ENCODE data around the gene TNFSF13B.
"Not testable (repeated sequence)": the region's sequence is repeated elsewhere in the genome, so short reads cannot be mapped to it uniquely, and the experiment has no call there.

TNFSF13B gene, protein sequence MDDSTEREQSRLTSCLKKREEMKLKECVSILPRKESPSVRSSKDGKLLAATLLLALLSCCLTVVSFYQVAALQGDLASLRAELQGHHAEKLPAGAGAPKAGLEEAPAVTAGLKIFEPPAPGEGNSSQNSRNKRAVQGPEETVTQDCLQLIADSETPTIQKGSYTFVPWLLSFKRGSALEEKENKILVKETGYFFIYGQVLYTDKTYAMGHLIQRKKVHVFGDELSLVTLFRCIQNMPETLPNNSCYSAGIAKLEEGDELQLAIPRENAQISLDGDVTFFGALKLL

DNA sequence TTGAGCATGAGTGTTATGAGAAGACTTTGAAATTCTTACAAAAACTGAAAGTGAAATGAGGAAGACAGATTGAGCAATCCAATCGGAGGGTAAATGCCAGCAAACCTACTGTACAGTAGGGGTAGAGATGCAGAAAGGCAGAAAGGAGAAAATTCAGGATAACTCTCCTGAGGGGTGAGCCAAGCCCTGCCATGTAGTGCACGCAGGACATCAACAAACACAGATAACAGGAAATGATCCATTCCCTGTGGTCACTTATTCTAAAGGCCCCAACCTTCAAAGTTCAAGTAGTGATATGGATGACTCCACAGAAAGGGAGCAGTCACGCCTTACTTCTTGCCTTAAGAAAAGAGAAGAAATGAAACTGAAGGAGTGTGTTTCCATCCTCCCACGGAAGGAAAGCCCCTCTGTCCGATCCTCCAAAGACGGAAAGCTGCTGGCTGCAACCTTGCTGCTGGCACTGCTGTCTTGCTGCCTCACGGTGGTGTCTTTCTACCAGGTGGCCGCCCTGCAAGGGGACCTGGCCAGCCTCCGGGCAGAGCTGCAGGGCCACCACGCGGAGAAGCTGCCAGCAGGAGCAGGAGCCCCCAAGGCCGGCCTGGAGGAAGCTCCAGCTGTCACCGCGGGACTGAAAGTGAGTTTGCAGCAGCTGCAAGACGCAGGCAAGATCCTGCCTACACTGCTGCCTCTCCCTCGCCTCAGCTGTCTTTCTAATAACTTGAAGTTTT, at the start of gene TNFSF13B:
Gene TNFSF13B (plus strand): TSS at position 118 of the 728 bp plus-strand sequence. CDS start 178 bp downstream, at position 296.
- peak; percentile 26 for DNase-seq

DNA sequence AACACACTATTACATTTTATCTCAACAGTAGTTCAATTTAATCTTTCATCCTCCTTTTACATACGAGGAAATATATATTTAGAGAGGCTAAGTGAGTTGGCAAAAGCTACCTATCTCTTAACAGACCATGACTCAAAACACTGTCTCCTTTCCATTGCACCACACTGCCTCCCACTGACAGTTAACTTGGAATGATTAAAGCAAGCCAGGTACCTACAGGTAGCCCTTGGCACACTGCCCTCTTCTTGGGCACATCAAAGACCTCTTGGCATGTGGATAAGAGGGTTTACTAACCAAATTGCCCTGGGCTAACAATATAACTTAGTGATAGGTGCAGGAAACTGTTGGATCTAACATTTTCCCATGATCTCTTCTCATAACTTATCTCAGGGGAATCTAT, 49.5 kb upstream of the TNFSF13B start:
- DNase-seq: no peak

DNA sequence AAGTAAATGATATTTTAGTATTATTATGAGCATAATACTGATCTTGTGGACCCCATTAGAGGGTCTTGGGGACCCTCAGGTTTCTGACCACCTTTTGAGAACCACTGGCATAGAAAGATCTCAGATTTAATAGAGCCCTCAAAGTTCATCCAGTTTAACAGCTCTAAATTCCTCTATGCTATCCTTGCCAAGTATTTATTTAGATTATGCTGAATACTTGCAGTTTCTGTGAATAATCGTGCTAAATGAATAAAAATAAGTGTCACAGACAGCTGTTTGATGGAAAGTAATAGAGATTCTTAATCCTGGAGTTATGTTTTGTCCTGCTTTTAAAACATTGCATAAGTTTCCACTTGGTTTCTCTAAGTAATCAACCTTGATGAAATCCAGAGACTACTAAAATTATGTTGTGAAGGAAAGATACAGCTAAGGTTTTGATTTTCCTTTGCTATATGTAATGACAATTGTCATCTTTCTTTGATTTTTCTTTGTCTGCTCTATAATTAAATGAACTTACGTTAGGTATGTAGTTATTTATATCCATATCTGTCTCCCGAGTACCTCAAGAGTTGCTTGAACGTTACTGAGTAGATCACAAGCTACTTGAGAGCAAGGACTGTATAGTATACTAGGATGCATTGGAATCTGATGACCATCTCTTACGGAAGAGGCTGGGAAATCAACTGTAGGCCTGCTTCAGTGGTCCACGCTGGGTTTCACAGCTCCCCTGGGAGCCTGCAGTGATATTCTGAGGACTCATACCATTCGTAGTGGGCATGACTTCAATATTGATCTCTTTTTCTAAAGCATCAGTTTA, 45.6 kb upstream of the TNFSF13B start:
- no peak for DNase-seq

DNA sequence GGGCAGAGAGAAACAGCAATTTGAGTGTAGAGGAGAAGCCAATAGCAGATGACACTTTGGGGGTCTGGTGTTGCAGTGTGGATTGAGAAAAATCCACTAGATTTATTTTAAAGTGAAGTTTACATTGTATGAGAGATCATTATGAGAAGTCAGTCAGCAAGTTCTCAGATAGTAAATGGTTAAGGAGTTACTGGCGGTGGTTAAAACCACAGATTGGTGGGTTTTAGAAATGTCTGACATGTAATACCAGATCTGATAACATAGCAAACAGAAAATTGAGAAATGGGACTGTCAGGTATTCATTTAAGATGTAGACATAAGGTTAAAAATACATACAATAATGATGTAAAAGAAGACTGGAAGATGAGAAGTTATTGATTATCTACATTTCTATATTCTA, 44.1 kb upstream of the TNFSF13B start:
- DNase-seq: no peak

DNA sequence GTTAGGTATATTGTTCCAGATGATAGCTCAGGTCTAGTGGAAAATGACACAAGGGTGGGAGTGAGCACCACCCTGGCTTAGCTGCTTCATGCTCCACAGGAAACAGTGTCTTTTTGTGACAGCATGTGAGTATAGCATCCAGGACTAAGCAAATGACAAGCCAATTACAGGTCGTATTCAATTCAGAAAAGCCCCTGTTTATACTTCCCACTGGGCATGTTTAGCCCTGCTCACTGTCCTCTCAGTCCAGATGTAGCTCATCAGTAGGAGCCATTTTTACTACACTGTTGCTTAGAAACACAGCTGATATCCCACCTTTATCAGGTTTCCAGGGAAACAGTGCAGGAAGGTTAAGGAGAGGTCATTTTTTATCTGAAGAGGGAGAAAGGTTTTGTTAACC, 43.3 kb upstream of the TNFSF13B start:
- DNase-seq: no peak

DNA sequence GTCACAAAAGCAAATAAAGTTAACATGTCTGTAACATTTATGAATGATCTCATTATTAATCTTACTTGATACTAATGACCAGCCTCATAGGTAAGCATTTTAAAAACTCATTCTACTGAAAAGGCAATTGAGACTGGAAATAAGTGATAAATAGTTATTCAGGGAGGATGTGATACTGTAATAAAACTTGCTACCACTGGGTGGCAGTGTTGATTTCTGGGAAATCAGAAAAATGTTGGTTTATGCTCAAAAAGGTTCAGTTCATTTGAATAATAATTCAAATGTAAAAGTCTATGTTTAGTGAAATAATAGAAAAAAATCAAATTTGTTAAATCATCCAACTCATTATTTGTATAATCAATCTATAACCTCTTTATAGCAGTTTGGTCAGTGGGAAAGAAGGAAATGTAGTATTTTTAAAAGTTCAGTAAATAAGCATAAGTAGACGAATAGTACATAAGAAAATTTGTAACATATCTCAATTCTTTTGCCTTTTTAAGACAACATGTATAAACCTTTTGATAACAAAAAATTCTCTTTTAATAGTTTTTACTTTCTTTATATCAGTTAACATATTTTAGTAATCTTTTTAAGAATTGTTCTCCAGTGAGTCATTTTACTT, 41.8 kb upstream of the TNFSF13B start:
- no peak for DNase-seq

DNA sequence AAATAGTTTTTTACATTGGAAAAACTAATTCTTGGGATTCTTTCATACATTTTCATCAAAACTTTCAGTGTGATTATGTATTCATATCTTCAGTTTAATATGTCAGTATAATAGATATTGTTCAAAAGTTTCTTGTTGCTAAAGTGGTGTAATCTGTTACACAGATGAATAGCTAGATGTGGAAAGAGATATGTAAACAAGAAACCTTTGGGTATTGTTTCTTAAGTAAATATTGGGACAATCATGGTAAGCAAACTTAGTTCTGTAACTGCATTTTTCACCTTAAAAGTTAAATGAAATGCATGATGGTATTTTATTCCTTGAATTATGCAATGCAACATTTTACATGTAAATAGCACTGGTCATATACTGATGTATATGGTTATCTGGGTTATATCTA, 39.1 kb upstream of the TNFSF13B start:
- no peak for DNase-seq

DNA sequence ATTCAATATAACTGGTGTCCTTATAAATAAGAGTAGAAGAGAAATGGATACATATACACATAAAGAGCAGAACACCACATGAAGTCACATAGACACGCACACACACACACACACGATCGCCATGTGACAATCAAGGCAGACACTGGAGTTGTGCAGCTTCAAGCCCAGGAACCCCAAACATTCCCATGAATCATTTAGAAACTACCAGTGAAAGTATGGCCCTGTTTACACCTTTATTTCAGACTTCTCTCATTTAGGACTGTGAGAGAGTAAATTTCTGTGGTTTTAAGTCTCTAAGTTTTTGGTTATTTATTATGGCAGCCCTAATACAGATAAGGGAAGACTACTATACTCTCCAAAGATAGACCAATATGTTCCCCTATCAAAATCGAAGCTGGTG, 20.4 kb upstream of the TNFSF13B start:
- DNase-seq: no peak

DNA sequence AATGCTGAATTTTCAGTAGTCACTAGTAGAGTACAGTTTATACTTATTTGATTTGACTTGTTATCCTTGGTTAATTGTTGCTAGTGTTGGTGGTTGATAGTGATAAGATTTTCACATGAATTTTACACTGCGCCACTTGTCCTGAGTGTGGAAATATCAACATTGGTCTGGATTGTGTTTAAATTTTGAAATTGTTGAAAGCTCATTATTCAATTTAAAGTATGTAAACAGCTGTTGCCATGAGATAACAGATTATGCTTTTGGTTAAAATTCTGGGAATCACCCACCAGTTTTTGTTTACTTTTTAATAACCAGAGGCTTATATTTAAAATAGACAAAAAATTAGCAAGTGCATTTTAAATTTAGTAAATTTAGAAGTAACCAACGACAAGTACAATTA, 12.3 kb upstream of the TNFSF13B start:
- DNase-seq: no peak

DNA sequence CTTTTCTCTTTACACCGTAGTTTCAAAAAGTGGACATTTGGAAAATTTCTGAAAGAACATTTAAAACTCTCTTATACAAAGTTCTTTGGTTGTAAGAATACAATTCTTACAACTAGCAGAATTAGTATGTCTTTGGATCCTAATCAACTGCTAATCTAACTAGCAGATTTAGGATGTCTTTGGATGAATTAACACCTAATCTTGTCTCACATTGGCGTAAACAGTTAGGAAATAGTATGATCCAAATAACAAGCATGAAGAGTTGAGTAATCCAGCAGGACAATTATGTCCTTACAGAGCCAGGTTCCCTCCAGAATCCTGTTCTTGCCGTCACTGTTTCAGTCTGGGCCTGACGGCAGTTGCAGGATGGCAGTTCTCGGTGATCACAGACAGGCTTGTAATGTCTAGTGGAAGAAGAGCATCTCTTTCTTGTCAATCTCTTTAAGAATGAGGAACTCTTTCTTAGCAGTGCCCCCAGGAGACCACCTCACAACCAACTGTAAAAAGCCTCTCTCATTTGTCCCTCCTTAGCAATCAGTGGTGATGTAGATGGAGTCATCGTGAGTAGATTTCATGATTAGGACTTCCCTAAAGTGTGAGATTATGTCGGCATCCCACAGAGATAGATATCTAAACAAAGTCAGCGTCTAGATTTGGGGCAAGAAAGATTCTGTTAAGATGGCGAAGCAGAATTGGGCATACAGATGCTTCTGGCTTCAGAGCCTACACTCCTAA, 5.7 kb upstream of the TNFSF13B start:
- no peak for DNase-seq

DNA sequence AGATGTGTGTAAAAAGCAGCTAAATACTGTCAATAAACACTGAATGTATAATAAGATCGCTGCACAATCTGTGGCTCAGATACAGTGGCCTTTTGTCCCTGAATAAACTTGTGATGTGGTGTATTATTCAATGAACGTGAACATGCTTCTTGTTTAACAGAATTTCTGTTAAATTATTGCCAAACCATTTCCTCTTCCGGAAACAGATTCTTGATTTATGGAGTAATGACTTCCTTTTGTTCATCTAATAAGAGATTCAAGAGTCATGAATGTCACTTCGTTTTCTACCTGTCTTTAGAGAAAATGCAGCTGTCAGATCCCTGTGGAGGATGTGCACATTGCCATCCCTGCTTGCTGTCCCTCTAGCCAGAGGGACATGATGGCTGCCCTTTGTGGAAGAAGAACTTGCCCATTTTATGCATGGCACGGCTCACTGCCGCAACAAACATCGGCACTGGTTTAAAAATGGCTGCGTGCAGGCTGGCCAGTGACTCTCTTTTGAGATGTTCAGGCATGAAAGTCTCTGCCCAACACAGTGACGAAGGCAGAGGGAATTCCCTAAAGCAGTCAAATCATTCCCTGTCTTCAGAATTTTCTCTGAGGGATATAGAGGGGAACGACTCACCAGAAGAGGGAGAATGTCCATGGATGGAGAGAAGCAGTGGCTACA, 3.1 kb upstream of the TNFSF13B start:
- no peak for DNase-seq

DNA sequence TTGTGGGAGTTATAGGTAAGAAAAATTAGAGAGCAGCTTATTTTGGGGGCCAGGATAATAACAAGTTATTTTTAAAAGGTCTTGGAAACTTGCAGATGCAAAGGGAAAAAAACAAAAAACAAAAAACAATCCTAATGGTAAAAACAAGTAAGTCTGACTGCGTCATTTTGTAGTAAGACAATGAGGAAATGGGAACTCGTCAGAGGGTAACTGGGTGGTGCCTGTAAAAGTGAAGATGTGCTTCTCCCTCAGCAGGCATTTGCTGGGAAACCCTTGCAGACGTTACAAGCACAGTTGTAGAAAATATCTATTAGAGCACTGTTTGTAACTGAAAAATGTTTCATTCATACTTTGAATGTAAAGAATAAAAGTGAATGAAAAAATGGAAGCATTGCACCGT, 2.2 kb upstream of the TNFSF13B start:
- no peak for DNase-seq

DNA sequence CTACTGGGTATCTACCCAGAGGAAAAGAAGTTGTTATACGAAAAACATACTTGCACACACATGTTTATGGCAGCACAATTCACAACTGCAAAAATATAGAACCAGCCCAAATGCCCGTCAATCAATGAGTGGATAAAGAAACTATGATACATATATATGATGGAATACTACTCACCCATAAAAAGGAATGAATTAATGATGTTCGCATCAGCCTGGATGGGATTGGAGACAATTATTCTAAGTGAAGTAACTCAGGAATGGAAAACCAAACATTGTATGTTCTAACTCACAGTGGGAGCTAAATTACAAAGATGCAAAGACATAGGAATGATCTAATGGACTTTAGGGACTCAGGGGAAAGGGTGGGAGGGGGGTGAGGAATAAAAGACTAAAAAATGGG, 1.7 kb upstream of the TNFSF13B start:
- DNase-seq: not testable (repeated sequence)

DNA sequence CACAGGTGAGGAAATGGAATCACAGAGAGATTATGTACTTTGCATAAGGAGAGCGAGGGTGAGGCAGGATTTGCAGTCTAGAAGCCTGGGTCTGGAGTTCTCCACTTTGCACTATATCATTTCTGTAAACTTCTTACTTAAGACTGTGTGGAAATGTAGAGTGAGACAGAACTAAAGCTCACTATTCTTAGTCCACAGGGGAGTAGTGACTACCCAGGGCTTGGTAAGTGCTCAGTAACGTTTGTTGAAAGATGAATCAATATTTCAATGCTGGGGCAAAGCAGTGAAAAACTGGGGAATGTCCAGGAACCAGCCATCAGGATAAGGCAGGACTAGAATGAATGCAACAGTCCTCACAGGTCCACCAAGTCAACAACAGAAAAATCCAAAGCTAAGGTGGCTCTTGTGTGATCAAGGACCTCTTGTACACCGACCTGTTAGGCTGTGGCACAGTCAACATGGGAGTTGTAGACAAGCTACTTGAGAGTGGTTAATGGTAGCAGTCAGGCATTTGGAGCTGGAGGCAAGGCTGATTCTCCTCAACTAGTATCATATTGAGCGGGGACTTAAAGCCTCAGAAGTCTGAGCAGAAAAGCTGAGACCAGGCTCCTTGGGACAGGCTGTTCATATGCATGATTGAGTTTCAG, 929 bp upstream of the TNFSF13B start:
- DNase-seq: no peak

DNA sequence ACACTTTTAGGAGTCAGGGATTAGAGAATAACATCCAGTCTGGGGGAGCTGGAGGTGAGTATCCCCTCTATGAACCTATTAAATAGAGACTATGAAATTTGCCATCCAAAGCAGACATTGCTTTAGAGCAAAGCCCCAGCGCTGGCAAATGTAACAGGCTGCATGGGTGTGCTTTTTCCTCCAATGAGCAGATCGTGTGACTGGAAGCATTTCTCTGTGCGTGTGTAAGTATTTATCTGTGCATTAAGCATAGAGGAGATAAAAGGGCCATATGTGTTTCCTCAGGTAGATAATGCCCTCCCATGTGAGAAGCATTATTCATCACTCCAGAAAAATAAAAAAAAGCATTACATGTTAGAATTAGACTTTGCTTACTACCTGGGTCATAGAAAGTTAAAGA, 924 bp downstream of the TNFSF13B start:
- no peak for DNase-seq

DNA sequence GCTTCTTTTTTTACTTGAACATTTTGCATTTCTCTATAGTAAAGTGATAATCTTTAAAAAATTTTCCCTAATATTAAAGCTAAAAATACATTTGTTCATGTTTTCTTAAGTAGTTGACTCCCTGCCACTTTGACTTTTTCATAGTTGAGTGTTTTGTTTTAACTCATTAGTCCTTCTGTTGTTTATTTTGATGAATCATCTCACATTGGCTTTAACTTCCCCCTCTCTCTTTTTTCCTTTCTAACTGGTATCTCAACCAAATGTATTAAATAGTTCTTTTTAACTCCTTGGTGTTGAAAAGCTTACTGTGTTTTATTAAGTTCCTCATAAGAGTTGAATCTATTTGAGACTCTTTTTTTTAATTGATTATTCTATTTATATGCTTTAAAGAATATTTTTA, 2.8 kb downstream of the TNFSF13B start:
- DNase-seq: no peak

DNA sequence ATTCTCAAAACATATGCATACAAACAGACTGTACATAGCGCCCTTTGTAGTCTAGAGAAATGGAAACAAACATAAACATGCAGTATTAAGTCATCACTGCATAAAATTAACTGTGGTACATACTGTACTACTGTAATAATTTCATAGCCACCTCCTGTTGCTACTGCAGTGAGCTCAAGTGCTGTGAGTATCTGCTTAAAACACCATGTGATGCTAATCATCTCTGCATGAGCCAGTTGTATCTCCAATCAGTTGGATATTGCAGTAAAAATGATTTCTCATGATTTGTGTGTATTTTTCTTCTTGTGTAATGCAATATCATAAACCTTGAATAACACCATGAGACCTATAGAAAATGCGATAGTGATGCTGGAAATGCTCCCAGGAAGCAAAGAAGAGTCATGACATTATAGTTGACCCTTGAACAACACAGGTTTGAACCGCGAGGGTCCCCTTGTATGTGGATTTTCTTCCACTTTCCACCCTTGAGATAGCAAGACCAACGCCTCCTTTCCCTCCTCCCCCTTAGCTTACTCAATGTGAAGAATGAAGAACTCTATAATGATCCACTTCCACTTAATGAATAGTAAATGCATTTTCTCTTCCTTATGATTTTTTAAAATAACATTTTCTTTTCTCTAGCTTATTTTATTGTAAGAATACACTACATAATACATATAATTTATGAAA, 4.1 kb downstream of the TNFSF13B start:
- DNase-seq: no peak

DNA sequence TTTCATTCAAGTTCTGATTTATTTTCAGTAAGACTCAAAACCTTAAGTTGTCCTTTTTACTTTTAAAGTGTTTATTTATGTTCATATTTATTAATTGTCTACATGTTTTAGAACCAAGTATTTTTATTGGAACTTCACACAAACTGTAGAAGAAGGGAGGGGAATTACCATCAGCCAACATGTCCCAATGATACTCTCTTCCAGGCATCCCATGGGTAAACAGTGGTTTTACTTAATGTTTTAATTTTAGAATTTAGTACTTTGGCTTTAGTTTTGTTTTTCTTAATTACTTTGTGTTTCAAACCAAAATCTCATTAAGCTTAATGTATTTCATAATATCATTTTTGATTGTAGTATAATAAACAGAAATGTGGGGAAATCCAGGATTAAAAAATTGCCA, 5.2 kb downstream of the TNFSF13B start:
- DNase-seq: no peak

DNA sequence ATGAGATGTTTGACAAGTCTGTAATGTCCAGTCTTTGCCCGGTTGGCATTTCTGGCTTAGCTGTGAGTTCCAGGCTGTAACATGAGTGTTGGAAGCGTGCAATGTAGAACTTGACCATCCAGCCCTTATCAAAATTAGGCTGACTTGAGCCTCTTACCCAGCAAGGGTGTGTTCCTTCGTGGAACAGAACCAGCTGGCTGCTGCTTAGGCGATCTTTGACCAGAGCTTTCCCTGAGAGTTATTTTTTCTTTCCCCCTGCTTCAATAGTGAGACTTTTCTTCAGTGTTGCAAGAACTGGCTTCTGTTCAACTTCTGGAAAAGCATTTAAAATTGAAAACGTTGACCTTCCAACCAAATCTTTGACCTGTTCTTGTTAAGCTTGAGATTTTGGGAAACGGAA, 6.5 kb downstream of the TNFSF13B start:
- DNase-seq: no peak

DNA sequence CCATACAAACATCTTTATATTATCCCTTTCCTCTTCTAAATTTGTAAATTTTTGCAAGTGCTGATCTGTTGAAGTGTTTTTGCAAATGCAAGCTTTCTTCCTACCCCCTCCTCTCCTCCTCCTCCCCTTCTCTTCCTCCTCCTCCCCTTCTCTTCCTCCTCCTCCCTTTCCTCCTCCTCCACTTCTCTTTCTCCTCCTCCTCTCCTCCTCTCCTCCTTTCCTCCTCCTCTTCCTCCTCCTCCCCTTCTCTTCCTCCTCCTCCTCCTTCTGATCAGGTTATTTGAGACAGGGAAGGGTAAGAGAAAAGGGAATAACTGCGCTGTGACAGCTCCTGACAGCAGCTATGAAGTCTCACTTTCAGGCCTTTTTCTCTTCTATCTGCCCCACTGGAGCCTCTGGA, 8.9 kb downstream of the TNFSF13B start:
- DNase-seq: no peak

DNA sequence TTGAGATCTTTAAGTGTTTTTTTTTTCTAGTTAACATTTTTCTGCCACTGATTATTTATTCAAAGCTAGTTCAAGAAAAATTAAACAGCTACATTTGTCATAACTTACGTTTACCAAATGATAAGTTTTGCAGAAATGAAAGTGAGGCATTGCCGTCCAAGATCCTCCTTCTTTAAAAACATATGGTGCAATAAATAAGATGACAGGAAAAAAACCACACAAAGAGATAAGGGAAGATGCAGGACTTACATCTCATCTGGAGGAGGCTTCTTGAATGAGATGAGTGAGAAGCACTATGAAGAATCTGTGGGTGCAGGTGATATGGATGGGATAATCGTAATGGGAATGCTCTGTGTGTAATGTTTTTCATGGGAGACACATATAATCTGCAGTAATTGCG, 12.4 kb downstream of the TNFSF13B start:
- no peak for DNase-seq

Measured in activated CD4-positive, alpha-beta T cell treated with anti-CD3 and anti-CD28 coated beads, Interleukin-2, amount 50 U/mL, for 1 hour (primary cell).